Lung (tissue), 12 donors: ENCODE data around the gene SEMA5B. TPM values are rescaled to one million over a fixed set of nuclear protein-coding genes. Genes with fewer than 3 reads are reported as not detected.

Experiments
- ATAC-seq: fragments of 200-7000 bp; cut with Tn5 transposase; one replicate; pipeline ENCODE4 v1.9.1; 2020; ENCODE audit warnings: moderate number of reproducible peaks; ENCODE audit not compliant: insufficient read depth, low FRiP score
- DNase-seq, 3 donors: peaks; one replicate each; pipeline ENCODE4 v3.0.0-alpha.2; 2013 to 2017
- H3K27ac ChIP-seq, 2 donors: one replicate each; pipeline ENCODE4 v1.5.1; 2013; ENCODE audit warnings: mild to moderate bottlenecking in 2 of 2, moderate library complexity in 2 of 2, control low read depth in 1 of 2, inconsistent platforms in 1 of 2, low read depth in 1 of 2, low read length in 1 of 2
- H3K27me3 ChIP-seq, 3 donors: one replicate each; pipeline ENCODE4 v1.5.1; 2013; ENCODE audit warnings: low read length in 2 of 3; ENCODE audit not compliant: control insufficient read depth in 3 of 3, insufficient read depth in 3 of 3
- H3K36me3 ChIP-seq, 4 donors: one replicate each; pipeline ENCODE4 v1.5.1; 2013; ENCODE audit warnings: low read length in 4 of 4, mild to moderate bottlenecking in 1 of 4, moderate library complexity in 1 of 4; ENCODE audit not compliant: control insufficient read depth in 4 of 4, insufficient read depth in 4 of 4
- H3K4me1 ChIP-seq, 5 donors: one replicate each; pipeline ENCODE4 v1.5.1; 2013; ENCODE audit warnings: low read length in 5 of 5, mild to moderate bottlenecking in 2 of 5, moderate library complexity in 1 of 5; ENCODE audit not compliant: control insufficient read depth in 5 of 5, insufficient read depth in 5 of 5
- H3K4me3 ChIP-seq: one replicate; pipeline ENCODE4 v1.5.1; 2013; ENCODE audit warnings: mild to moderate bottlenecking, control low read depth, moderate library complexity
- H3K9ac ChIP-seq, 2 donors: one replicate each; pipeline ENCODE4 v1.5.1; 2013; ENCODE audit warnings: low read length in 2 of 2, control low read depth in 1 of 2; ENCODE audit not compliant: insufficient read depth in 1 of 2
- H3K9me3 ChIP-seq, 4 donors: one replicate each; pipeline ENCODE4 v1.5.1; 2013; ENCODE audit warnings: low read length in 3 of 4, mild to moderate bottlenecking in 1 of 4, moderate library complexity in 1 of 4; ENCODE audit not compliant: control insufficient read depth in 4 of 4, insufficient read depth in 3 of 4
- WGBS, 2 donors: extraction: QIAGEN DNeasy Blood & Tissue Kit; methylation state at CpG; one replicate each; pipeline ENCODE4 v1.1.7; 2013; 5-methylcytosine and 5-hydroxymethylcytosine counted together
- polyA plus RNA-seq, 2 donors: library from polyadenylated mRNA; stranded (reverse); fragments of 200-250 nt; gene quantifications; one replicate each; pipeline ENCODE4 v1.2.1, GENCODE V29; 2013
- total RNA-seq, 2 donors: library from RNA; depleted of rRNA in 1 of 2; stranded (reverse); fragments of >200 nt in 1 of 2; gene quantifications; one replicate each; pipeline ENCODE4 v1.2.1, GENCODE V29; 2014 to 2021
- TF ChIP-seq, protein P1 (sequence below): IDR thresholded peaks from 2 replicates; pipeline ENCODE4 v1.5.1; 2012; ENCODE audit warnings: mild to moderate bottlenecking; ENCODE audit errors: control extremely low read depth, extremely low read depth
- donor health status: control.
- donor health status: control.
- donor health status: Bipolar disorder and iron deficiency.
- donor health status: healthy.
- donor health status: DM: yes; HTN: yes; CAD: no.

The SEMA5B gene
- total and polyA plus RNA-seq, 4 donors: 0.30 to 2.2 (median 0.48) TPM

DNA sequence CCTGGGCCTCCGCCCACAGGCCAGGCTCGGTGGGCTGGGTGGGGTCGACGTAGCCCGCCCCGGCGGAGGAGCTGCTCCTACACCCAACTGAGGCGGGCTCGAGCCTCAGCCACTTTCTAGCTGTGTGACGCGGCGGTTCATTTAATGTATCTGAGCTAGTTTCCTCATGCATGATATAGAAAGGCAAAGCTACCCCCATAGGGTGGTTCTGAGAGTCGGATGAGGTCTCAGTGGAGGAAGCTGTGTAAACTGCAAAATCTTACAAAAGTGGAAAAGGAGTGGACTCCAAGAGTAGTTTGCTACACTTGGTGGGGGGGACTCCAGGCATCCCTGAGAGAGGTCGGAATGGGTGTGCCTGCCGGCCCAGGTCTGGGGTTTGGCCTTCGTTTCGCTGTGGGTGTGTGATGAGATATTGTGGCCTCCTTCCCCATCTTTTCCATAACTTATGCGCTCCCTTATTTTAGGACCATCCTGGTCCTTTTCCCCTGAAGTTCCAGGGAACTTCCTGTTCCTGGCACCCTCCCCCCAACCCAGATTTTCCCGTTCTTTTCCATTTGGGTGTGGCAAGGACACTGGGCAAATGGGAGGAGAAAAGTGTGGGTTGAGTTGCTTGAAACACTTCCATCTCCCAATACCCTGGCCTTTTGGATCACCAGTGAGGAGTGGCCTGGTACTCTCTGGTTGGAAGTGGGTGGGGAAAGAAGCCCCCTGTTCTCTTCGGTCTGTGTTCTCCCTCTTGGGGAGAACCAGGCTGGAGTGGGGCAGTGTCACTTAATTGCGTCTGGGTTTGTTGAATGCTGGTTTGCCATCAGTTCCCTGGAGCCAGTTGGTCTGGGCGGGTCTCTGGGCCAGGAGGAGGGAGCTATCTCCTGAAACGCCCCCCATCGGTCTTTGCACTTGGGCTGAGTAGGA is 40.4 kb upstream of the SEMA5B start:
- ATAC-seq: no peak
- Histone ChIP-seq H3K36me3 (no peaks in the 10 kb centered on the region), H3K4me3 (peak overlapping the region; percentile 84), H3K27me3 (no peaks in the 10 kb centered on the region), H3K27ac (peak overlapping the region; percentile 84 to 92), H3K9me3 (no peaks in the 10 kb centered on the region), H3K4me1 (peaks cover 0 to 34% (median 11%) of the 10 kb centered on the region in 5 donors), H3K9ac (peak overlapping the region; percentile 40 to 67)
- WGBS, 2 donors: 16 to 23% methylated on average over 24 of the region's 24 CpGs
- TF ChIP-seq, protein P1, sequence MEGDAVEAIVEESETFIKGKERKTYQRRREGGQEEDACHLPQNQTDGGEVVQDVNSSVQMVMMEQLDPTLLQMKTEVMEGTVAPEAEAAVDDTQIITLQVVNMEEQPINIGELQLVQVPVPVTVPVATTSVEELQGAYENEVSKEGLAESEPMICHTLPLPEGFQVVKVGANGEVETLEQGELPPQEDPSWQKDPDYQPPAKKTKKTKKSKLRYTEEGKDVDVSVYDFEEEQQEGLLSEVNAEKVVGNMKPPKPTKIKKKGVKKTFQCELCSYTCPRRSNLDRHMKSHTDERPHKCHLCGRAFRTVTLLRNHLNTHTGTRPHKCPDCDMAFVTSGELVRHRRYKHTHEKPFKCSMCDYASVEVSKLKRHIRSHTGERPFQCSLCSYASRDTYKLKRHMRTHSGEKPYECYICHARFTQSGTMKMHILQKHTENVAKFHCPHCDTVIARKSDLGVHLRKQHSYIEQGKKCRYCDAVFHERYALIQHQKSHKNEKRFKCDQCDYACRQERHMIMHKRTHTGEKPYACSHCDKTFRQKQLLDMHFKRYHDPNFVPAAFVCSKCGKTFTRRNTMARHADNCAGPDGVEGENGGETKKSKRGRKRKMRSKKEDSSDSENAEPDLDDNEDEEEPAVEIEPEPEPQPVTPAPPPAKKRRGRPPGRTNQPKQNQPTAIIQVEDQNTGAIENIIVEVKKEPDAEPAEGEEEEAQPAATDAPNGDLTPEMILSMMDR: no peak
- DNase-seq: no peak

DNA sequence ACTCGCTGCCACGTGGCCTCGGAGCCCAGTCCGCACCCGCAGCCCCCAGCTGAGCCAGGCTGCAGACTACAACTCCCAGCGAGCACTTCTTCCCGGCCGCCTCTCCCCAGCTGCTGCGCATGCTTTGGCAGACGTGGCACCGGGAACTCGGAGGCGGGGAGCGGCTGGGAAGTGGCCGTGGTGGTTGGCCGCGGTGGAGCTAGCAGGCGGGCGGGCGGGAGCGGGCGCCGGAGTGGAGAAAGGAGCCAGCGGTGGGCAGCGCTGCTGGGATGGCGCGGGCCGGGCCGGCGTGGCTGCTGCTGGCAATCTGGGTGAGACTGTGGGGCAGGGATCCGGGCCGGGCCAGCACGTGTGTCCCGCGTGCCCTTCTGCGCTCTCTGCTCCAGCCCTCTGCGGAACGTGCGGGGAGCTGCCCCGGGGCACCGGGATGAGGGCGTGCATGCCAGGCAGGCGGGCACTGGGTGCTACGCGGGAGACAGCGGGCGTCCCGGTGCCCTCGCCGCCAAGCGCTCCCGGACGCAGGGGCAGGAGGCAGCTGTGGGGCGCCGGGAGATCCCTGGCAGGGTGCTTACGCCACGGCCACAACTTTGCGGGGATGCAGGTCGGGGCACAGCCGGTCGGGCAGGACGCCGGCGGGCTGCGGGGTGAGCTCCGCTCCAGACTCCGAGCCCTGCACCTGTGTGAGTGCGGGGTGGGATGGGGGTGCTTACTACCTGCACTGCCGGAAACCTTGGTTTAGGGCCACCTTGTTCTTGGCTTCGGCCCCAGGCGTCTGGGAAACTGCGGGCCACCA is 39.5 kb upstream of the SEMA5B start, which contains the start of gene PDIA5:
Gene PDIA5, plus strand, starts transcription at position 130 of the 793 bp plus-strand sequence. Its CDS starts 140 bp downstream, at position 270.
- peak; percentile 93 for ATAC-seq
- H3K4me1 ChIP-seq: peaks cover 0 to 34% (median 11%) of the 10 kb centered on the region in 5 donors
- peak; percentile 93 for DNase-seq
- 0 to 1% methylated on average over 66 to 72 of the region's 72 CpGs for WGBS, 2 donors
- peak within 1 kb of the TSS; percentile 40 to 67 for H3K9ac ChIP-seq
- H3K27ac ChIP-seq: peak within 1 kb of the TSS; percentile 84 to 92
- peak within 1 kb of the TSS; percentile 84 for H3K4me3 ChIP-seq
- H3K36me3 ChIP-seq: no peaks in the 10 kb centered on the region
- no peaks in the 10 kb centered on the region for H3K27me3 ChIP-seq
- no peaks in the 10 kb centered on the region for H3K9me3 ChIP-seq
- TF ChIP-seq, protein P1: no peak

DNA sequence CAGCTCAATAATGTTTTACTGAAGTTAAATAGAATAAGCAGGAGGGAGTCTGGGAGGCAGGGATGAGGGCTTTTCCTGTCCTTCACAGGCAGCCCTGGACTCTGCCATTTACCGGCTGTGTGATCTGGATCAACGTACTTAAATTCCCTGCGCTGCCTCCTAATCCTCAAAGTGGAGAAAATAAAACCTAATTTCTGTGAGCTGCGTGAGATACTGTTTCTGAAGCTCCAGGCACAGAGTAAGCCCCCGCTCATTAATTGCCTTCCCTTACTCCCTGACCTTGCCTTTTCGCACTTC is 39.0 kb upstream of the SEMA5B start:
- no peaks in the 10 kb centered on the region for H3K36me3 ChIP-seq
- peaks cover 0 to 31% (median 8%) of the 10 kb centered on the region in 5 donors for H3K4me1 ChIP-seq
- H3K9ac ChIP-seq: peak overlapping the region in 1 of 2 donors; percentile 28
- TF ChIP-seq, protein P1: no peak
- H3K9me3 ChIP-seq: no peaks in the 10 kb centered on the region
- no peaks in the 10 kb centered on the region for H3K27me3 ChIP-seq
- no peak overlapping the region for H3K4me3 ChIP-seq
- no peak for ATAC-seq
- WGBS, 2 donors: 25 to 30% methylated on average over 6 of the region's 6 CpGs
- H3K27ac ChIP-seq: peak overlapping the region; percentile 84 to 92
- DNase-seq: no peak
